ENCODE results near the gene GPT2.
A peak's percentile ranks its signal among the peaks of the same experiment; 100 is the strongest.

Gene GPT2

DNA sequence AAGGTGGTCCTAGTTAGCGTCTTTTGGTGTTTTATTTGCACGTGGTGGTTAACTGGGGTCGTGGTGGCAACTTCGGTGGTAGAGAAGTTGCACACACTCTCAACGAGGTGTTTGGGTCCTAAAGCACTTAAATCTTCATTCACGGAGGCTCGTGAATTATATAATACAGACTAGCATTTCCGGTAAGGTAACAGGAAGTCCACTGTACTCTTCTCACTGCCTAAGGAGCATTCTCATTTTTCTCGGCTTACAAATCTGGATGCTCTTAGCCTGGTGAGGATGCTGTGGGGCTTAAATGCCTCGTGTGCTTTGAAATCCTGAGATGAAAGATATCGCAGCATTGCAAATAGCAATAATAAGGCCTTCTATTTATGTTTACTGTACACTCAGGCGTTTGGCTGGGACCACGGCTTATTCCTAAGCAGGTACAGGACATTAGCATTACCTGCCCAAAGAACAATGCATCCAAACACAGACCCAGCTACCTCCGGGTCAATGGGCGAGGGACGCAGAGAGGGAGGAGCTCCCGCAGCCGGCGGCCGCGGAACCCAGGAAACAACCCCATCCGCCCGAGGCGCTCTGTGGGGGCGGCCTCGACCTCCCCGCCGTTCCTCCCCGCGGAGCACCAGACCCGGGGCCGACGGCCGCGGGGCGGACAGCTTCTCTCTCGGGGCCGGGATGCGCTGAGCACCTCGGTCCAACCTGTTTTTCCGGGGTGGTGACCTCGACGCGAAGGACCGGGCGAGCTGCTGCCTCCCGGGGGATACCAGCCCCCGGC lies 88.5 kb downstream of the GPT2 start:
- Histone ChIP-seq H3K36me3 (ENCODE audit: control insufficient read depth, insufficient read depth, low read length) (no peaks in the 10 kb centered on the region), H3K4me3 (ENCODE audit: low read length) (peak overlapping the region; percentile 48), H3K27me3 (ENCODE audit: control insufficient read depth, insufficient read depth, low read length) (no peaks in the 10 kb centered on the region), H3K9ac (ENCODE audit: low read length) (peak overlapping the region; percentile 91), H3K9me3 (ENCODE audit: control insufficient read depth, low read length) (no peaks in the 10 kb centered on the region), H3K4me1 (ENCODE audit: control insufficient read depth, insufficient read depth, low read length) (peaks cover 11% of the 10 kb centered on the region)

DNA sequence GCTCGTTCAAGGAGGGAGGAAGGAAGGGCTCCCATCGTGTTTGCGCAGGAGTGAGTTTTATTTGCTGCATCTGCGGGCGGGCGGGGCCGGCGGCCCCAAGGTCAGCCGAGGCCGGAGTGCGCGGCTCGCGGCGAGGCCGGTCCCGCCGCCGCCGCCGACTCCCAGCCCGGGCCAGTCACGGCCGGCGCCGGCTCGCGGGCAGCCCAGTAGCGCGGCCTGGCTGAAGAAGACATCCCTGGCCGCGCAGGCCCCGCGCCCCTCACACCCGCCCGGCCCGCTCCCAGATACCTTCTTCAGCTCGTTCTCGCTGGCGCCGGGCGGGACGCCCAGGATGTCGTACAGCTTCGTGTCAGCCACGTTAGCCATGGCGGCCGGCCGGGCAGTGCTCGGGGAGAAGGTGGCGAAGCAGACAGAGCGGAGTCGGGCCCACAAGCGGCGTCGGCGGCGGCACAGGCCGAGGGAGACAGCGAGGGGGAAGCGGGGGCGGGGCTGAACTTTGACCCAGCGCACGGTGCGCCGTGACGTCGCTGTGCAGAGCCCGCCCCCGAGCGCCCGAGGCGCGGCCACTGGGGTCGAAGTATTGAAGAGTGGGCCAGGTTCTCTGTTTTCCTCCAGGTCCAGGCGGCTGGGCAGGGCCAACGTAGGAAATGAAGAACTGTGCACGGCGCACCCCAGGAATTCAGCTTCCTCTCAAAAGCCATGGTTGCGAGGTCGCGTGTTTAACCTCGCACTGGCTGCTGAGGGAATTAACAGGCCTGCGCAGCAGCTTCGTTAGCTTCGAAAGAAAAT lies 89.2 kb downstream of the GPT2 start, which contains the start of gene DNAJA2:
Gene DNAJA2, minus strand, starts transcription at position 468 of the 789 bp plus-strand sequence. Its CDS starts 102 bp downstream, at position 366.
- peak within 1 kb of the TSS; percentile 91 for H3K9ac ChIP-seq (ENCODE audit: low read length)
- H3K9me3 ChIP-seq (ENCODE audit: control insufficient read depth, low read length) = no peaks in the 10 kb centered on the region
- H3K27me3 ChIP-seq (ENCODE audit: control insufficient read depth, insufficient read depth, low read length) = no peaks in the 10 kb centered on the region
- H3K4me1 ChIP-seq (ENCODE audit: control insufficient read depth, insufficient read depth, low read length) = peaks cover 11% of the 10 kb centered on the region
- peak within 1 kb of the TSS; percentile 76 for H3K4me3 ChIP-seq (ENCODE audit: low read length)
- H3K36me3 ChIP-seq (ENCODE audit: control insufficient read depth, insufficient read depth, low read length) = no peaks in the 10 kb centered on the region

DNA sequence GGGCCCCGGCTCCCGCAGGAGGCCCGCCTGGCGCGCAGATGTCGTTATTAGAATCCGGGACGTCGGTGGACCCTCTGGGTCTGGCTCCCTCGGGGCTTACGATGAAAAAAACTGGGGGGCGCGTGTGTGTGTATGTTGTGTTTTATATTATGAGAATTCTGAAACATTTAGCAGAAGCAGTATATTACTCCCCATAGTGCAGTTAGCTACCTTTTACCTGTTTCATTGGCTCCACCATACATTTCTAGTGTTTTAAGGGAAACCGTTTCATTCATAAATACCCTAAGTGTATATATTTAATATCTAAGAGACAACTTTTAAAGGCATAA lies 89.8 kb downstream of the GPT2 start:
- H3K36me3 ChIP-seq (ENCODE audit: control insufficient read depth, insufficient read depth, low read length) = no peaks in the 10 kb centered on the region
- peak overlapping the region; percentile 76 for H3K4me3 ChIP-seq (ENCODE audit: low read length)
- no peaks in the 10 kb centered on the region for H3K27me3 ChIP-seq (ENCODE audit: control insufficient read depth, insufficient read depth, low read length)
- no peaks in the 10 kb centered on the region for H3K9me3 ChIP-seq (ENCODE audit: control insufficient read depth, low read length)
- peaks cover 11% of the 10 kb centered on the region for H3K4me1 ChIP-seq (ENCODE audit: control insufficient read depth, insufficient read depth, low read length)
- H3K9ac ChIP-seq (ENCODE audit: low read length) = peak overlapping the region; percentile 91

DNA sequence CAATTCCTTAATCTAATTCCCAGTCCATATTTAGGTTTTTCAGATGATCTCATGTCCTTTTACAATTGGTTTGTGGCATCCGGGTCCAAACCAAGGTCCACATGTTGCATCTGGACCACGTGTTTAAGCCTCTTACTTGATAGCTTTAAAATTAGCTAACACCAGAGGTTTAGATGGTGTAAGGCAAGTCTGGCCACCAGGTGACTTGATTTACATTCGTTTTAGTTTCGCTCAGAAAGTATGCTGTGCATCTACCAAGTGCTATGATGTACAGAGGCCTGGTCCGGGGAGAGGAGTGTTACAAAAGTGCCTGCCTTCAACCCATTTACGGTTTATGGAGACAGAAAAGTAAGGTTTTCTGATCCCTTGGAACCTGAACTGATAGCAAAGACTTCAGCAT lies 90.2 kb downstream of the GPT2 start:
- Histone ChIP-seq H3K27me3 (ENCODE audit: control insufficient read depth, insufficient read depth, low read length) (no peaks in the 10 kb centered on the region), H3K36me3 (ENCODE audit: control insufficient read depth, insufficient read depth, low read length) (no peaks in the 10 kb centered on the region), H3K9me3 (ENCODE audit: control insufficient read depth, low read length) (no peaks in the 10 kb centered on the region), H3K4me1 (ENCODE audit: control insufficient read depth, insufficient read depth, low read length) (peaks cover 11% of the 10 kb centered on the region), H3K9ac (ENCODE audit: low read length) (peak overlapping the region; percentile 91), H3K4me3 (ENCODE audit: low read length) (peak overlapping the region; percentile 76)

DNA sequence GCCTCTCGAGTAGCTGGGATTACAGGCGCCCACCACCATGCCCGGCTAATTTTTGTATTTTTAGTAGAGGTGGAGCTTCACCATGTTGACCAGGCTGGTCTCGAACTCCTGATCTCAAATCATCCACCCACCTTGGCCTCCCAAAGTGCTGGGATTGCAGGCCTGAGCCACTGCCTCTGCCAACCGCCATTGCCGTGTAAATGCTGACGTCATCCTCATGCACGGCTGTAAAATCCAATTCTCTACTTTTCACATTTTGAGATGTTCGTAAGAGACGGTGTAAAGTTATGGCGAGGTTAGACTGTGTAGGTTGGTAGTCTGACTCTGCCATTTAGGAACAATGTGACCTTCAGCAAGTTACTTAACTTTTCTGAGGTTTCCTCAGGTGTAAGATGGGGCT lies 91.0 kb downstream of the GPT2 start:
- Histone ChIP-seq H3K27me3 (ENCODE audit: control insufficient read depth, insufficient read depth, low read length) (no peaks in the 10 kb centered on the region), H3K36me3 (ENCODE audit: control insufficient read depth, insufficient read depth, low read length) (no peaks in the 10 kb centered on the region), H3K4me3 (ENCODE audit: low read length) (no peak overlapping the region), H3K9ac (ENCODE audit: low read length) (no peak overlapping the region), H3K4me1 (ENCODE audit: control insufficient read depth, insufficient read depth, low read length) (peaks cover 11% of the 10 kb centered on the region), H3K9me3 (ENCODE audit: control insufficient read depth, low read length) (no peaks in the 10 kb centered on the region)

DNA sequence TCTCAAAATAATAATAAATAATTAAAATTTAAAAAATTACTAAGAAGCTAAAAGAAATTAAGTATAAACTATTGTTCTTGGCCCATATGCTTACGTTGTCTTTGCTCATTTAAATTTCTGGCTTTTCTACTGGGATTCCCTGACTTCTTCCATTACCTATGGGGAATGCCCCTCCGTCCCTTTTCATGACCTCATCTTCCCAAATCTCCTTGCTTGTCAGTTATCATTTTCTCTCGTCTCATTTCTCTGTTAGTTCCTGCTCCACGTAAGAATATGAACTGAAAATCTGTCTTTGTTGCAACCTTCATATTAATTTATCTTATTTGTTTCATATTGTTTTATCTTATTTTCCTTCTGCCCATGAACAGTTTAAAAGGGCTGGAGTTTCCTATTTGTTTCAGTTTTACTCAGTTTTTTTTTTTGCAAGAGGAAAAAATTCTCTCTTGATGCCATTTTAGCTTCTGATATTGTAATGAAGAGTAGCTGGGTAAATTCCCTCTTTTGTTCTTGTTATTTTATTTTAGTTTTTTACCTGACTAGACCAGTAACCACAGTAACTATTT lies 91.8 kb downstream of the GPT2 start:
- Histone ChIP-seq H3K4me3 (ENCODE audit: low read length) (no peak overlapping the region), H3K27me3 (ENCODE audit: control insufficient read depth, insufficient read depth, low read length) (no peaks in the 10 kb centered on the region), H3K9me3 (ENCODE audit: control insufficient read depth, low read length) (no peaks in the 10 kb centered on the region), H3K36me3 (ENCODE audit: control insufficient read depth, insufficient read depth, low read length) (no peaks in the 10 kb centered on the region), H3K4me1 (ENCODE audit: control insufficient read depth, insufficient read depth, low read length) (peaks cover 11% of the 10 kb centered on the region), H3K9ac (ENCODE audit: low read length) (no peak overlapping the region)

DNA sequence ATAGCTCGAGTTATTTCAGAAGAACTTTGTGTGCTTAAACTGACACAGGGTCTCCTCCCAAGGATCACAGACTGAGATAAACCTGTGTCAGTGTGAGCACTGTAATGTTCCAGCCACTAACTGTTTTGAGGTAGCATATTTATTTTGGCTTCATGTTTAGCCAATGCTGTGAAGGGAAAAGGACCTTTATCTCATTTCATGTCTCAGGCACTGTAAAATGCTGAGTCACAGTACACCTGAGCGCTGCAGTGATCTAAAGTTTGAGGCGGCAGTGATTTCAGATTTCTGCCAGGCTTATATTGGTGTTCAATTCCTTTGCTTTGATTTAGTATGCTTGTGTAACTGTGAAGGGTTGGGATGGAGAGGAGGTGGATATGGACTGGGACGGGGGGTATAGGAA lies 92.4 kb downstream of the GPT2 start:
- H3K36me3 ChIP-seq (ENCODE audit: control insufficient read depth, insufficient read depth, low read length) = no peaks in the 10 kb centered on the region
- H3K27me3 ChIP-seq (ENCODE audit: control insufficient read depth, insufficient read depth, low read length) = no peaks in the 10 kb centered on the region
- peaks cover 11% of the 10 kb centered on the region for H3K4me1 ChIP-seq (ENCODE audit: control insufficient read depth, insufficient read depth, low read length)
- H3K9me3 ChIP-seq (ENCODE audit: control insufficient read depth, low read length) = no peaks in the 10 kb centered on the region
- no peak overlapping the region for H3K4me3 ChIP-seq (ENCODE audit: low read length)
- H3K9ac ChIP-seq (ENCODE audit: low read length) = no peak overlapping the region

Data from mucosa of stomach (tissue), 1 donor.